ENCODE data around the gene HIF3A. TPM values are rescaled to one million over a fixed set of nuclear protein-coding genes. Genes with fewer than 3 reads are reported as not detected.

The HIF3A gene
- total RNA-seq, 1 donor from 2014 or later = 6.7 TPM

DNA sequence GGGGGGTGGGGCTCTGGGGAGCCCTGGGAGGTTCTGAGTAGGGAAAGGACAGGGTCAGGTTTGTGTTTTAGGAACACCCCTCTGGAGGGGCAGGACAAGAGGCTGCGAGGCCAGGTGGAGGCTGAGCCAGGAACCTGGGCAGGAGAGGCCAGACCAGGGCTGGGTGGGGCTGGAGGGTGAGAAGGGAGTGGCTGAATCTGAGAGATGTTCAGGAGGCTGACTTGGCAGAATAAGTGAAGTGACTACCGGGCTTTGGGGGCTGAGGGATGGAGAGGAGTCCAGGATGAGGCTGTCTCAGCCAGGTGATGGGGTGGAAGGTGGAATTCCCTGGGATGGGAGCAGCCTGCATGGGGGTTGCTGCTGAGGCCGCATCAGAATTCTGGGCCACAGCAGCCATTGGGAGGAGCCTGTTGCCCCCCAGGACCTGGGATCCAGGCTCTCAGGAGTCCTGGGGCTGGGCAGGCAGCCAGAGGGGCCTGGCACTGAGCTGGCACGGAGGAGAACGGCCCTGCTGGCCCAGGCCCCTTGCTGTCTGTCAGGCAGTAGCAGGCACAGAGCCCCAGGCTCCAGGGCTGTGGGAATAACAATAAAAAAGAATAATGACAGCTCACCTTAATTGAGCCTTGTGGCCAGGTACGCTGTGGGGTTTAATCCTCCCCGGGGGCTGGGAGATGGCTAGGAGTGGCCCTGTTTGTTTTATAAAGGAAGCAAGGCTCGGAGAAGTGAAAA is 53.4 kb downstream of the HIF3A start:
- Mint-ChIP-seq H3K4me1 (peaks cover 38% of the 10 kb centered on the region), H3K27me3 (ENCODE audit: insufficient read depth, low read depth) (peaks cover 5% of the 10 kb centered on the region), H3K27ac (no peak overlapping the region), H3K4me3 (peak overlapping the region; percentile 41), H3K36me3 (peaks cover 9% of the 10 kb centered on the region), H3K9me3 (no peaks in the 10 kb centered on the region)
- TF ChIP-seq EZH2 (IDR thresholded peaks at IDR 0.05) (no peak), EZH2phosphoT487 (IDR thresholded peaks at IDR 0.05) (no peak)
- TF ChIP-seq, protein P1, sequence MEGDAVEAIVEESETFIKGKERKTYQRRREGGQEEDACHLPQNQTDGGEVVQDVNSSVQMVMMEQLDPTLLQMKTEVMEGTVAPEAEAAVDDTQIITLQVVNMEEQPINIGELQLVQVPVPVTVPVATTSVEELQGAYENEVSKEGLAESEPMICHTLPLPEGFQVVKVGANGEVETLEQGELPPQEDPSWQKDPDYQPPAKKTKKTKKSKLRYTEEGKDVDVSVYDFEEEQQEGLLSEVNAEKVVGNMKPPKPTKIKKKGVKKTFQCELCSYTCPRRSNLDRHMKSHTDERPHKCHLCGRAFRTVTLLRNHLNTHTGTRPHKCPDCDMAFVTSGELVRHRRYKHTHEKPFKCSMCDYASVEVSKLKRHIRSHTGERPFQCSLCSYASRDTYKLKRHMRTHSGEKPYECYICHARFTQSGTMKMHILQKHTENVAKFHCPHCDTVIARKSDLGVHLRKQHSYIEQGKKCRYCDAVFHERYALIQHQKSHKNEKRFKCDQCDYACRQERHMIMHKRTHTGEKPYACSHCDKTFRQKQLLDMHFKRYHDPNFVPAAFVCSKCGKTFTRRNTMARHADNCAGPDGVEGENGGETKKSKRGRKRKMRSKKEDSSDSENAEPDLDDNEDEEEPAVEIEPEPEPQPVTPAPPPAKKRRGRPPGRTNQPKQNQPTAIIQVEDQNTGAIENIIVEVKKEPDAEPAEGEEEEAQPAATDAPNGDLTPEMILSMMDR (IDR thresholded peaks at IDR 0.05) = no peak
- Histone ChIP-seq H4K20me1 (ENCODE audit: low read depth) (peaks cover 63% of the 10 kb centered on the region), H3K4me3 (no peak overlapping the region), H3K36me3 (no peaks in the 10 kb centered on the region), H3F3A (ENCODE audit: low read depth) (peaks cover 3% of the 10 kb centered on the region), H3K79me2 (ENCODE audit: low read depth) (peaks cover 60% of the 10 kb centered on the region), H3K27ac (no peak overlapping the region), H3K9me3 (ENCODE audit: low read depth) (no peaks in the 10 kb centered on the region), H2AFZ (replicated peaks) (no peak overlapping the region), H3K27me3 (no peaks in the 10 kb centered on the region), H3K4me2 (no peak overlapping the region), H3K4me1 (peaks cover 6% of the 10 kb centered on the region), H3K9ac (peak overlapping the region; percentile 13)
- no peak for DNase-seq (ENCODE audit: low spot score)

DNA sequence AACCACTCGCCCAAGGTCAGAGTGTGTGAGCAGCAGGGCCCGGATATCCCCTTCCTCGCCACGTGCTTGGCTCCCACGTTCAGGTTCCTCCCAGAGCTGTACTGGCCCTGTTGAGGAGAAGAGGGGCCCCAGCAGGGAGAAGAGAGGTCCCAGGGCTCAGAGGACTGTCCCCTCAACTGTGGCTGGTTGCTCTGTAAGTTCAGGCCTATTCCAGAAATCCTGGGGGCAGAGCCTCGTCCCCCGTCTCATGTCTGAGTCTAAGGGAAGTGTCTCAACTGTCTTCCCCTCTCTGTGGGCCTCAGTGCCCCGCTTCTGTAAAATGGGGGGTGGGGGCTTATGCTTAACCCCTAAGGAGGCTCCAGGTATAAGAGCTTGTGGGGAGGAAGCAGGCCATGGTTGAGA is 53.9 kb downstream of the HIF3A start:
- Histone ChIP-seq H3K79me2 (ENCODE audit: low read depth) (peaks cover 60% of the 10 kb centered on the region), H3K4me2 (no peak overlapping the region)

DNA sequence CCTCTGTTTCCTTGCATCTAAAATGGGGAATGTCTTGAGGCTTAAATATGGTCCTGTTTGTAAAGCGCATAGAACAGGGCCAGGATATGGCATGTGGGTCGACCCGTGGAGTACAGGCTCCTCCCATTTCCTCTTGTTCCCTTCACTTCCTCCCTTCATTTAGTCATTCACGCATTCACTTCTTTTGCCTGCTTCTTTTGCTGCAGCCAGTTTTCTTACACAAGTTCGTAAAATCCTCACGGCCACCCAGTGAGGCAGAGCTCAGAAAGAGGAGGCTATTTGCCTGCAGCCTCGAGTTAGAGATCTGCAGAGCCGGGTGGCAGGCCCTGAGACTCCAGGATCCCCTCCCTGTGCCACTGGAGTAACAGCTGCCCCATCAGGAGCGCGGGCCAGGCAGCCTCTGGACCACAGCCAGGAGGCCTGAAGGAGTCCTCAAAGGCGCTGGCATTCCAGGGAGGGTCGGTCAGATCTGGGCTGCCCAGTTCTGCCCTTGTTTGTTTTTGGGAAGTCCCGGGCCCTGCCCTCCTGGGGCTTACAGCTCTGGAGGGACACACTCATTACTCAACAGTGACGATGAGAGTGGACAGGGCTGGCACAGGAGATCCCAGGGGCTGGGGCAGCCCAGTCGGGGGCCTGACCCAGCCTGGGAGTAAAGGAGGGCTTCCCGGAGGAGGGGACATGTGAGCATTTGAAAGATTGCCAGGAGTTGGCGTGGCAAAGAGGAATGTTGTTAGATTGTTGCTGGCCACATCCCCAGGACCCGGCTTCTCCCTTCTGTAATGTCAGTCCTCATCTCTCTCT is 54.6 kb downstream of the HIF3A start:
- Mint-ChIP-seq H3K4me3 (no peak overlapping the region), H3K4me1 (peaks cover 35% of the 10 kb centered on the region), H3K27ac (no peak overlapping the region), H3K9me3 (no peaks in the 10 kb centered on the region), H3K27me3 (ENCODE audit: insufficient read depth, low read depth) (peaks cover 7% of the 10 kb centered on the region), H3K36me3 (peaks cover 10% of the 10 kb centered on the region)
- H4K20me1 ChIP-seq (ENCODE audit: low read depth) = peaks cover 73% of the 10 kb centered on the region
- no peak overlapping the region for H3K4me2 ChIP-seq
- H3K9me3 ChIP-seq (ENCODE audit: low read depth) = no peaks in the 10 kb centered on the region
- no peak for DNase-seq (ENCODE audit: low spot score)
- H3K27me3 ChIP-seq = no peaks in the 10 kb centered on the region
- H3K4me1 ChIP-seq = peaks cover 6% of the 10 kb centered on the region
- H3K79me2 ChIP-seq (ENCODE audit: low read depth) = peaks cover 66% of the 10 kb centered on the region
- TF ChIP-seq EZH2phosphoT487 (IDR thresholded peaks at IDR 0.05) (no peak), EZH2 (IDR thresholded peaks at IDR 0.05) (no peak)
- TF ChIP-seq, protein P1 (IDR thresholded peaks at IDR 0.05) = no peak
- no peaks in the 10 kb centered on the region for H3K36me3 ChIP-seq
- H2AFZ ChIP-seq (replicated peaks) = no peak overlapping the region
- H3K9ac ChIP-seq = no peak overlapping the region
- H3K4me3 ChIP-seq = no peak overlapping the region
- H3K27ac ChIP-seq = no peak overlapping the region
- H3F3A ChIP-seq (ENCODE audit: low read depth) = peaks cover under 1% of the 10 kb centered on the region

More for the DNA sequence above, 53.9 kb downstream of the HIF3A start:
- Histone ChIP-seq H3K4me3 (no peak overlapping the region), H3K36me3 (no peaks in the 10 kb centered on the region), H2AFZ (replicated peaks) (no peak overlapping the region), H3F3A (ENCODE audit: low read depth) (peaks cover 3% of the 10 kb centered on the region), H3K9me3 (ENCODE audit: low read depth) (no peaks in the 10 kb centered on the region), H3K27ac (no peak overlapping the region), H3K4me1 (peaks cover 6% of the 10 kb centered on the region), H3K9ac (no peak overlapping the region), H3K27me3 (no peaks in the 10 kb centered on the region), H4K20me1 (ENCODE audit: low read depth) (peaks cover 68% of the 10 kb centered on the region)
- no peak for DNase-seq (ENCODE audit: low spot score)
- Mint-ChIP-seq H3K27me3 (ENCODE audit: insufficient read depth, low read depth) (peaks cover 6% of the 10 kb centered on the region), H3K27ac (no peak overlapping the region), H3K4me1 (peaks cover 38% of the 10 kb centered on the region), H3K4me3 (no peak overlapping the region), H3K9me3 (no peaks in the 10 kb centered on the region), H3K36me3 (peaks cover 10% of the 10 kb centered on the region)
- TF ChIP-seq EZH2 (IDR thresholded peaks at IDR 0.05) (no peak), EZH2phosphoT487 (IDR thresholded peaks at IDR 0.05) (no peak)
- TF ChIP-seq, protein P1 (IDR thresholded peaks at IDR 0.05) = no peak

All from neural progenitor cell (in vitro differentiated cells).